ENCODE results near the gene QKI.

Gene QKI

GRCh38 chr6:163600781-163601180, 186.3 kb downstream of the QKI start:
- no peaks in the 10 kb centered on the region for H3K36me3 ChIP-seq (ENCODE audit: insufficient read depth, low read length)
- H3F3A ChIP-seq (ENCODE audit: low read depth) = no peaks in the 10 kb centered on the region
- no peak overlapping the region for H3K4me3 ChIP-seq (ENCODE audit: low read length, poor library complexity, severe bottlenecking)
- no peaks in the 10 kb centered on the region for H3K9me2 ChIP-seq (replicated peaks; ENCODE audit: low read depth, low read length)
- H4K20me1 ChIP-seq (ENCODE audit: insufficient read depth, low read length, poor library complexity, severe bottlenecking) = no peaks in the 10 kb centered on the region
- TF ChIP-seq EZH2phosphoT487 (IDR thresholded peaks at IDR 0.05; ENCODE audit: borderline replicate concordance) = no peak
- TF ChIP-seq, protein P1, sequence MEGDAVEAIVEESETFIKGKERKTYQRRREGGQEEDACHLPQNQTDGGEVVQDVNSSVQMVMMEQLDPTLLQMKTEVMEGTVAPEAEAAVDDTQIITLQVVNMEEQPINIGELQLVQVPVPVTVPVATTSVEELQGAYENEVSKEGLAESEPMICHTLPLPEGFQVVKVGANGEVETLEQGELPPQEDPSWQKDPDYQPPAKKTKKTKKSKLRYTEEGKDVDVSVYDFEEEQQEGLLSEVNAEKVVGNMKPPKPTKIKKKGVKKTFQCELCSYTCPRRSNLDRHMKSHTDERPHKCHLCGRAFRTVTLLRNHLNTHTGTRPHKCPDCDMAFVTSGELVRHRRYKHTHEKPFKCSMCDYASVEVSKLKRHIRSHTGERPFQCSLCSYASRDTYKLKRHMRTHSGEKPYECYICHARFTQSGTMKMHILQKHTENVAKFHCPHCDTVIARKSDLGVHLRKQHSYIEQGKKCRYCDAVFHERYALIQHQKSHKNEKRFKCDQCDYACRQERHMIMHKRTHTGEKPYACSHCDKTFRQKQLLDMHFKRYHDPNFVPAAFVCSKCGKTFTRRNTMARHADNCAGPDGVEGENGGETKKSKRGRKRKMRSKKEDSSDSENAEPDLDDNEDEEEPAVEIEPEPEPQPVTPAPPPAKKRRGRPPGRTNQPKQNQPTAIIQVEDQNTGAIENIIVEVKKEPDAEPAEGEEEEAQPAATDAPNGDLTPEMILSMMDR (conservative IDR thresholded peaks at IDR 0.05; ENCODE audit: low read length) = no peak
- no peaks in the 10 kb centered on the region for H3K4me1 ChIP-seq (ENCODE audit: insufficient read depth, low read length, poor library complexity, severe bottlenecking)
- H3K4me2 ChIP-seq (ENCODE audit: low read depth, low read length, poor library complexity, severe bottlenecking) = no peak overlapping the region
- no peaks in the 10 kb centered on the region for H3K27me3 ChIP-seq (ENCODE audit: insufficient read depth, low read length, poor library complexity, severe bottlenecking)
- H3K9me3 ChIP-seq (ENCODE audit: insufficient read depth, low read depth, low read length) = no peaks in the 10 kb centered on the region
- H3K9ac ChIP-seq (ENCODE audit: low read depth, low read length, poor library complexity, severe bottlenecking) = no peak overlapping the region
- no peak overlapping the region for H2AFZ ChIP-seq (ENCODE audit: low read length)
- H3K79me2 ChIP-seq (ENCODE audit: insufficient read depth, low read length) = no peaks in the 10 kb centered on the region

DNA sequence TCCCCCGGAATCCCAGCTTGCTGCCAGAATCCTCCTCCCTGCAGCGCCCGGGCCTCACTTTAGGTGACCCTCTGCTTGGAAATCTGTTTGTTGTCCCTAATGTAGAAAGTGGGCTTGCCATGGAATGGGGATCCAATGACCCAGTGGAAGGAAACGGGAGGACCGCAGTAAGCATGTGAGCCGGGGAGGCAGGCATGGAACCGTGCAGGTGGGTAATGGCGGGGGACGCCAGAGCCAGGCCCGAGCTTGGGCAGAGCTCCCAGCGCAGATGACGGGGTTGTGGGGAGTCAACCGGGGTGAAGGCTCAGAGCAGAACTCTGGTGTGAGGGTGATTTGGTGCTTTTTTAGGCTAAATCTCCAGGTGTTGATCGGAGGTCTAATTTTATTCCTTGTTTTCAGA, 188.3 kb downstream of the QKI start:
- Histone ChIP-seq H4K20me1 (ENCODE audit: insufficient read depth, low read length, poor library complexity, severe bottlenecking) (no peaks in the 10 kb centered on the region), H3K4me2 (ENCODE audit: low read depth, low read length, poor library complexity, severe bottlenecking) (no peak overlapping the region), H3K9me2 (replicated peaks; ENCODE audit: low read depth, low read length) (no peaks in the 10 kb centered on the region), H3K27me3 (ENCODE audit: insufficient read depth, low read length, poor library complexity, severe bottlenecking) (no peaks in the 10 kb centered on the region), H3K4me3 (ENCODE audit: low read length, poor library complexity, severe bottlenecking) (no peak overlapping the region), H3F3A (ENCODE audit: low read depth) (no peaks in the 10 kb centered on the region), H3K9ac (ENCODE audit: low read depth, low read length, poor library complexity, severe bottlenecking) (no peak overlapping the region), H3K4me1 (ENCODE audit: insufficient read depth, low read length, poor library complexity, severe bottlenecking) (no peaks in the 10 kb centered on the region), H2AFZ (ENCODE audit: low read length) (no peak overlapping the region), H3K9me3 (ENCODE audit: insufficient read depth, low read depth, low read length) (no peaks in the 10 kb centered on the region; the same call in 1 of the 2 replicates), H3K36me3 (ENCODE audit: insufficient read depth, low read length) (no peaks in the 10 kb centered on the region), H3K79me2 (ENCODE audit: insufficient read depth, low read length) (no peaks in the 10 kb centered on the region)
- TF ChIP-seq, protein P1 (conservative IDR thresholded peaks at IDR 0.05; ENCODE audit: low read length) = no peak
- no peak for TF ChIP-seq EZH2phosphoT487 (IDR thresholded peaks at IDR 0.05; ENCODE audit: borderline replicate concordance)

- no peaks in the 10 kb centered on the region for H3K9me2 ChIP-seq (replicated peaks; ENCODE audit: low read depth, low read length)
- TF ChIP-seq, protein P1 (conservative IDR thresholded peaks at IDR 0.05; ENCODE audit: low read length) = no peak
- TF ChIP-seq EZH2phosphoT487 (IDR thresholded peaks at IDR 0.05; ENCODE audit: borderline replicate concordance) = no peak
- no peaks in the 10 kb centered on the region for H3K79me2 ChIP-seq (ENCODE audit: insufficient read depth, low read length)
- no peak overlapping the region for H2AFZ ChIP-seq (ENCODE audit: low read length)
- no peaks in the 10 kb centered on the region for H3K36me3 ChIP-seq (ENCODE audit: insufficient read depth, low read length)
- H3K4me3 ChIP-seq (ENCODE audit: low read length, poor library complexity, severe bottlenecking) = no peak overlapping the region
- H3F3A ChIP-seq (ENCODE audit: low read depth) = no peaks in the 10 kb centered on the region
- H3K9me3 ChIP-seq (ENCODE audit: insufficient read depth, low read depth, low read length) = no peaks in the 10 kb centered on the region; the same call in 1 of the 2 replicates
- no peak overlapping the region for H3K4me2 ChIP-seq (ENCODE audit: low read depth, low read length, poor library complexity, severe bottlenecking)
- H3K27me3 ChIP-seq (ENCODE audit: insufficient read depth, low read length, poor library complexity, severe bottlenecking) = no peaks in the 10 kb centered on the region
- H4K20me1 ChIP-seq (ENCODE audit: insufficient read depth, low read length, poor library complexity, severe bottlenecking) = no peaks in the 10 kb centered on the region
- no peak overlapping the region for H3K9ac ChIP-seq (ENCODE audit: low read depth, low read length, poor library complexity, severe bottlenecking)
- no peaks in the 10 kb centered on the region for H3K4me1 ChIP-seq (ENCODE audit: insufficient read depth, low read length, poor library complexity, severe bottlenecking)
These were observed 188.9 kb downstream of the QKI start for GRCh38 chr6:163603395-163603794.
